Cardiac septum (tissue), 1 donor: ENCODE measurements around the gene PLAC9. TPM values are rescaled to one million over a fixed set of nuclear protein-coding genes. Genes with fewer than 3 reads are reported as not detected.
A peak's percentile ranks its signal among the peaks of the same experiment; 100 is the strongest.

ENCODE experiments used
- DNase-seq: peaks from one replicate; pipeline ENCODE4 v3.0.0-alpha.2; 2020; ENCODE audit warnings: low spot score
- intact Hi-C: fragments of 100-400 bp; cut with DNase I; formaldehyde crosslinking; loops from one replicate; pipeline ENCODE4 v1.14.0; 2022
- total RNA-seq: library from RNA; stranded (reverse); fragmentation: NEBNext Ultra II Directional; extraction: Animal tissue kit (Norgen Biotek cat#: 25700); gene quantifications from one replicate; pipeline ENCODE4 v1.2.1, GENCODE V29; 2021
- donor health status: DM: no; HTN: no; CAD: no.

The PLAC9 gene
- total RNA-seq, 1 donor from 2014 or later = 30.4 TPM

GRCh38 chr10:80173466-80173865, 40.9 kb downstream of the PLAC9 start:
- intact Hi-C loops = no loop called here
- no peak for DNase-seq

GRCh38 chr10:80174641-80175395, 42.3 kb downstream of the PLAC9 start:
- intact Hi-C loops = no loop called here
- no peak for DNase-seq

- DNase-seq = no peak
- intact Hi-C loops = no loop called here
These were observed 44.0 kb downstream of the PLAC9 start for GRCh38 chr10:80176526-80176925.

DNA sequence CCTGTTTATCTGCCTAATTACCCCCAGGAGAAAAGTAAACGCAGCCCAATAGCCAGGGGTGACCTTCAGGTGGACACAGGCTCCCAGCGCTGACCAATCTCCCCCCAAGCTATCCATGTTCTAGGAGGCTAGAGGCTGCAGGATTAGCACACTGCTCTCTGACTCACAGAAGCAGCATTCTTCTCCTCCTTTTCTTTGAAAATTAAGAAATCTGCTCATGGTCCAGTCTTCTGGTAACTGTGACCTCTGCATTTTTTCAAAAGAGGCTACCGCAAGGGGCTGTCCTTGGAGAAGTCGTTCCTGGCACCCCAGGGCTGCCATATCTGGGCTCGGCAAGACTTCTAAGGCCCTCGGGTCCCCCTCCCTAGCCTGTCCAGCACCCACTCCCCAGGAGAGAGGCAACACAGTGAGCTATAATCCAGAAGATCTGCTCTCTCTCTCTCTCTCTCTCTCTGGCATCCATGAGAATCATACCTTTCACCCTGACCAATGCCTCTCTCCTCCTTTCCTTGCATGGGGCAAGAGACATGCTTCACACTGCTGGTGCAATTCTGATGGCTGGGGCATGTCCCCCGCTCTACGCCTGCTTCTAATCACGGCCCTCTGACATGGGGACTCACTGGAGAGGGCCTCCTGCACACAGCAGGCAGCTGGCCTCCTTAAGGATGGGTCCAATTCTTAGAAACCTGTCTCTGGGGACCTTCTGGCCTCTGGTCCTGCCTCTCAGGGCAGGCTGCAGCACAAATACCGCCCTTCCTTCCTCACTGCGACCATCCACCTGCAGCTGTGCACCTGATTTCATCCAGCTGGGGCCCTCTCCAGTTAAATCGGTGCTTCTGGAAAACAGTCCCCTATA, 45.5 kb downstream of the PLAC9 start:
- intact Hi-C loops = no loop called here
- no peak for DNase-seq

DNA sequence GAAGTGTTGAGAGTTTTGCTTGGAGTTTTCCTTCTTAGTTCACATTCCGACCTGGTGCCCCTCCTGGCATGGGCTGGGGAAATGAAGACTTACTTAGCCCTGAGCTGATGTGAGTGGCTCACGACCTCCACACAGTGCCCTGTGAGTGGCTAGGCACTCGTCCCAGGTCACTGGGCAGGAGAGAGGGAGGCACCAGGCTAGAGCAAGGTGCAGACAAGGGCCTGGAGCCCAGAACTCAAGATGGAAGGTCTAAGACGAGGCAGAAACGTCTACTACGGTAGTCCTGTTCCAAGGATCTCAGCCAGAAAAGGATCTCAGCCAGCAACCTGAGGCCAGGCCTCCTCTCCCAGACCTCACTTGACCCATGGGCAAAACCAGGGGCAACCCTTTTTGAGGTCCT, 50.5 kb downstream of the PLAC9 start:
- DNase-seq = no peak
- intact Hi-C loops = no loop called here

- intact Hi-C loops = no loop called here
- DNase-seq = no peak
These were observed 50.9 kb downstream of the PLAC9 start for GRCh38 chr10:80183436-80183835.

DNA sequence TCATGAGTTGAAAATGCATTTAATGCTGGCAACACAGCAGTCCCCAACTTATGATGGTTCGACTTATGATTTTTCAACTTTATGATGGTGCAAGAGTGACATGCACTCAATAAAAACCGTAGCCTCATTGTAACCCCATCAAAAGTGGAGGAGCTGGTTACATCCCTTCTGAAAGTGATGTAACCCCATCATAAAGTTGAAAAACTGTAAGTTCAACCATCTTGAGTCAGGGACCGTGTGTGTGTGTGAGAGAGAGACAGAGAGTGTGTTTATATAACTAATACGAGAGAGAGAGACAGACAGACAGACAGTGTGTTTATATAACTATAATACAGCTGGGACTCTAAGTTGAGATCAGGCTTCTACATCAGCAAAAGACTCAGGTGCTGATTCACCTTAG, 51.8 kb downstream of the PLAC9 start:
- DNase-seq = no peak
- intact Hi-C loops = no loop called here

GRCh38 chr10:80185578-80186299, 53.2 kb downstream of the PLAC9 start:
- DNase-seq = no peak
- intact Hi-C loops = no loop called here

- intact Hi-C loops = no loop called here
- DNase-seq = peak; percentile 83
These were observed 54.0 kb downstream of the PLAC9 start for GRCh38 chr10:80186364-80187012.

DNA sequence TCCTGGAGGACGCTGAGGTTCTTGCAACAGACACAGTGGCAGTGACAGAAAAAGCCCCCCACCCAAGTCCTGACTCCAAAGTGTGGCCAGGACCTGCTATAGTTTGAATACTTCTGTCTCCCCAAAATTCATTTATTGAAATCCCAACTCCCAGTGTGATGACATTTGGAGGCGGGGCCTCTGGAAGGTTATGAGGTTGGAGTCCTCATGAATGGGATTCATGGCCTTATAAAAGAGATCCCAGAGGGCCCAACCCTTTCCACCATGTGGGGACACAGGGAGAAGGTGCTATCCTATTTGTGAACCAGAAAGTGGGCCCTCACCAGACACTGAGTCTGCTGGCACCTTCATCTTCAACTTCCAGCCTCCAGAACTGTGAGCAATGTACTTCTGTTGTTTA, 54.5 kb downstream of the PLAC9 start:
- DNase-seq = no peak
- intact Hi-C loops = no loop called here

DNA sequence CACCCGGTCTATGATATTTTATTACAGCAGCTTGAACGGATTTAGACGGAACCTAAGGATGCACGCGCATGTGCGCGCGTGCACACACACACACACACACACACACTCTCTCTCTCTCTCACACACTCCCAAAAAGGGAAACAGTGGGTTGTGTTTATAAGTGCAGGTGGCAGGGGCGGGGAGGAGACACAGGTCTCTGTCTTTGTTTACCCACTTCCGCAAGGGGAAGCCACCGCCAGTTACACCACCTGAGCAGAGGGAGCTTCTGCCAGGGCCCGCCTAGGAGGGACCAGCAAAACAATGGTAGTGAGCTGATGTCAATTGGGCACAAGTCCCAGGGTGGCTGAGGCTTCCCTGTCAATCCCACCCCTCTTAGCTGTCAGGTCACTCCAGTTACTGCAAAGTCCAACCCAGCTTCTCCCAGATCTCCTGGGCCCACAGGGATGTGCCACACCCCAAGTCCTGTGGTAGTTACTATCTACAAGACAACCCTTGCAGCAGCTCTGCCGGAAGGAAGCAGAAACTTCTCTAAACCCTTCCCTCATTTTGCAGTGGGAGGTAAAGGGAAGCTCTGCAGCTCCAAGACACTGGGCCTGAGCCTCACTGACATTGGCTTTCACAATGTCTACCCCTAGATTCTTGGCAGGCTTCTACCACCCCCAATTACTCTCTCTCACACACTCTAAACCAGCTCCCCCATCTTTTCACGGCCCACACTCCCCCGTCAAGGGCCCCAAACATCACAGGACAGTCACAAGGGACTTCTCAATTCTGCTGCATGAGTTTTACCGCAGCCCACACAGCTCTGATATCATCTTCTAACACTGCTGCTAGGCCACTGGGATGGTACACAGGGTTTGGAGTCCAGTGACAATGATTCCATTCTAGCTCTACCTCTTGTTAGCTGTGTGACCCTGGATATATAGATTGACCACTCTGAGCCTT, 55.2 kb downstream of the PLAC9 start:
- intact Hi-C loops = no loop called here

GRCh38 chr10:80188713-80189112, 56.2 kb downstream of the PLAC9 start:
- intact Hi-C loops = no loop called here
- DNase-seq = no peak

More for the DNA sequence above, 55.2 kb downstream of the PLAC9 start:
- peak; percentile 88 for DNase-seq

DNA sequence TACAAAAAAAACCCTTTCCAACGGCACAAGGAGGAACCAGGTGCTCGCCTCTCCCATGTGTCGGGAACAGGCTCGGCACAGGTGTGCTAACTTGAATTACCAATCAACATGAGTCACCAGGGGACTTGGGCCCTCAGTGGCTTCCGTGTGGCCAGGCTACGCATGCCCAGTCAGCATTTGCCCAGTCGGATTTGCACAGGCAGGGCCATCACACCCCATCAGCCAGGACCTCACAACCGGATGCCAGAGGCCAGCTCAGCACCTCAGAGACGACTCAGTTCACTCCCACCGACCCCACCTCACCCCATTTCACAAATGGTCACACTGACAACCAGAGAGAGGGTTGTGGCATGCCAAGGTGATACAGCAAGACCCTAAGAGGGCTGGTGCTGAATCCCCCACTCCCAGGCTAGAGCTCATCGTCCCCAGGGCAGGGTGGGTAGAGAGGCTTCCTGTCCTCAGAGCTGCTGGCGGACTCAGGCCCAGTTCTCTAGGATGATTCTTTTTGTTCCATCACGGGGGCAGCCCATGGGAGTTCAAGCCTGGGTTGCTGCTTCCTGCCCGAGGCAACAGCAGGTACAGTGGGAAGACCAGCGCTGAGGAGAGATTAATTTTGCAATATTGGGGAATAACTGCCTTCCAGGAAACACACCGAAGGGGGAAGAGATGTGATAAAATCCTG, 59.2 kb downstream of the PLAC9 start:
- intact Hi-C loops = no loop called here
- DNase-seq = peak; percentile 78

DNA sequence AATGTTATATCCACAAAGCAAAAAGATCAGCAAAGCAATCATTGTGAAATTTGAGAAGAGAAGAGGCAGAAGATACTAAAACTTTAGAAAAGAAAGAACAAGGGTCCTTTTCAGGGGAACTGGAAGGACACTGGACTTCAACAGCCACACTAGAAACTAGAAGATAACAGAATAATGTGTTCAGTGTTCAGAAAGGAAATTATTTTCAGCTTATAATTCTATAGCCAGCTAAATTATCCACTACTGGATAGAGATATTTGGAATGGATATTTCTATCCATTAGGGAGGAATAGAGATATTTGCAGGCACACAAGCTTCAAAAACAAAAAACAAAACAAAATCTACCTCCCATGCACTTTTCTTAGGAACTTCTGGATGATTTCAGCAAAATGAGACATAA, 60.0 kb downstream of the PLAC9 start:
- intact Hi-C loops = no loop called here
- no peak for DNase-seq

DNA sequence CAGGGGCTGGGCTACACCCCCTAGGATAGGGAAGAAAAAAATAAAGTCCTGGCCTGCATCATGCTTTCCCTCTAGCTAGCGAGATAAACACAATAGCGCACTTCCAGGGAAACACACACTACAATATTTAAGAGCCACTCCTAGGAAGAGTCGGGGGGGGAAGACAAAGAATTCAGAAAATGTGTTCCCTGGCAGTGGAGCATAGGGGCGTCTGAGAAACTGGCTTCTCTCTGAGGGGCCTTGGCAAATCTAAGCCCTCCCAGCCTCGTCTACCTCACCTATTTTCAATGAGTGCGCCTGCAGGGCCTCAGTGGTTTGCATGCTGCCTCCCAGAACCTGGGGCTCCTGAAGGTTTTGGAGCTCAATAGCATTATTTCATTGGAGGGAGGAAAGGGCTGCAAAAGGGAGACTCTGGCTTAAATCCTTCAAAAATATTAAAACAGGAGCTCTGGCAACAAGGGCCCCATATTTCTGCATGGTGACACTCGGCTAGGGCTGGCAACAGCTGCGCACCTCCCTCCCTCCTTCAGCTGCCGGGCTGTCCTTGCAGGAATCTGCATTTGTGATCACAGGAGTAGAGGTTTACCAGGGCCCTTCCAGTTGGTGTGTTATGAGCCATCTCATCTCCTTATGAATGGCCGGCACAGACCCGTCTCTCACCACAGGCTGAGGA, 62.0 kb downstream of the PLAC9 start:
- DNase-seq = no peak
- intact Hi-C loops = no loop called here
